ENCODE data around the gene COPE. TPM values are rescaled to one million over a fixed set of nuclear protein-coding genes. Genes with fewer than 3 reads are reported as not detected.

COPE gene
- total RNA-seq, 4 donors from 2014 or later: 170 to 245 (median 224) TPM

- Histone ChIP-seq H3K36me3 (peaks cover 56 to 93% (median 73%) of the 10 kb centered on the region in 3 donors), H3K4me3 (no peak overlapping the region), H3K27me3 (no peaks in the 10 kb centered on the region), H3K9me3 (no peaks in the 10 kb centered on the region), H3K4me1 (peaks cover 19 to 26% (median 22%) of the 10 kb centered on the region in 3 donors), H3K27ac (no peak overlapping the region)
- no peak for TF ChIP-seq POLR2A (IDR thresholded peaks at IDR 0.05)
- TF ChIP-seq, protein P1, sequence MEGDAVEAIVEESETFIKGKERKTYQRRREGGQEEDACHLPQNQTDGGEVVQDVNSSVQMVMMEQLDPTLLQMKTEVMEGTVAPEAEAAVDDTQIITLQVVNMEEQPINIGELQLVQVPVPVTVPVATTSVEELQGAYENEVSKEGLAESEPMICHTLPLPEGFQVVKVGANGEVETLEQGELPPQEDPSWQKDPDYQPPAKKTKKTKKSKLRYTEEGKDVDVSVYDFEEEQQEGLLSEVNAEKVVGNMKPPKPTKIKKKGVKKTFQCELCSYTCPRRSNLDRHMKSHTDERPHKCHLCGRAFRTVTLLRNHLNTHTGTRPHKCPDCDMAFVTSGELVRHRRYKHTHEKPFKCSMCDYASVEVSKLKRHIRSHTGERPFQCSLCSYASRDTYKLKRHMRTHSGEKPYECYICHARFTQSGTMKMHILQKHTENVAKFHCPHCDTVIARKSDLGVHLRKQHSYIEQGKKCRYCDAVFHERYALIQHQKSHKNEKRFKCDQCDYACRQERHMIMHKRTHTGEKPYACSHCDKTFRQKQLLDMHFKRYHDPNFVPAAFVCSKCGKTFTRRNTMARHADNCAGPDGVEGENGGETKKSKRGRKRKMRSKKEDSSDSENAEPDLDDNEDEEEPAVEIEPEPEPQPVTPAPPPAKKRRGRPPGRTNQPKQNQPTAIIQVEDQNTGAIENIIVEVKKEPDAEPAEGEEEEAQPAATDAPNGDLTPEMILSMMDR (IDR thresholded peaks at IDR 0.05): no peak
- 81 to 89% methylated on average over 6 to 8 of the region's 17 CpGs for WGBS, 2 donors
- intact Hi-C loops (cut with DNase I): no loop called here
- no peak for DNase-seq
These were observed 65.3 kb downstream of the COPE start for GRCh38 chr19:18853755-18854427.

GRCh38 chr19:18852648-18853047 is 66.5 kb downstream of the COPE start:
- Histone ChIP-seq H3K4me1 (peaks cover 29 to 38% (median 35%) of the 10 kb centered on the region in 3 donors), H3K27ac (no peak overlapping the region), H3K4me3 (no peak overlapping the region), H3K27me3 (no peaks in the 10 kb centered on the region), H3K9me3 (no peaks in the 10 kb centered on the region), H3K36me3 (peaks cover 46 to 93% (median 64%) of the 10 kb centered on the region in 3 donors)
- TF ChIP-seq, protein P1 (IDR thresholded peaks at IDR 0.05): no peak
- TF ChIP-seq POLR2A (IDR thresholded peaks at IDR 0.05): no peak
- no peak for DNase-seq
- 20 to 61% methylated on average over 1 to 3 of the region's 12 CpGs for whole genome bisulfite sequencing, 2 donors
- intact Hi-C loops (cut with DNase I): no loop called here

- peak overlapping the region in 1 of 4 donors; percentile 81 for H3K27ac ChIP-seq
- intact Hi-C loops (cut with DNase I): no loop called here
- no peak for DNase-seq
These were observed 67.4 kb downstream of the COPE start for GRCh38 chr19:18851673-18852325.

DNA sequence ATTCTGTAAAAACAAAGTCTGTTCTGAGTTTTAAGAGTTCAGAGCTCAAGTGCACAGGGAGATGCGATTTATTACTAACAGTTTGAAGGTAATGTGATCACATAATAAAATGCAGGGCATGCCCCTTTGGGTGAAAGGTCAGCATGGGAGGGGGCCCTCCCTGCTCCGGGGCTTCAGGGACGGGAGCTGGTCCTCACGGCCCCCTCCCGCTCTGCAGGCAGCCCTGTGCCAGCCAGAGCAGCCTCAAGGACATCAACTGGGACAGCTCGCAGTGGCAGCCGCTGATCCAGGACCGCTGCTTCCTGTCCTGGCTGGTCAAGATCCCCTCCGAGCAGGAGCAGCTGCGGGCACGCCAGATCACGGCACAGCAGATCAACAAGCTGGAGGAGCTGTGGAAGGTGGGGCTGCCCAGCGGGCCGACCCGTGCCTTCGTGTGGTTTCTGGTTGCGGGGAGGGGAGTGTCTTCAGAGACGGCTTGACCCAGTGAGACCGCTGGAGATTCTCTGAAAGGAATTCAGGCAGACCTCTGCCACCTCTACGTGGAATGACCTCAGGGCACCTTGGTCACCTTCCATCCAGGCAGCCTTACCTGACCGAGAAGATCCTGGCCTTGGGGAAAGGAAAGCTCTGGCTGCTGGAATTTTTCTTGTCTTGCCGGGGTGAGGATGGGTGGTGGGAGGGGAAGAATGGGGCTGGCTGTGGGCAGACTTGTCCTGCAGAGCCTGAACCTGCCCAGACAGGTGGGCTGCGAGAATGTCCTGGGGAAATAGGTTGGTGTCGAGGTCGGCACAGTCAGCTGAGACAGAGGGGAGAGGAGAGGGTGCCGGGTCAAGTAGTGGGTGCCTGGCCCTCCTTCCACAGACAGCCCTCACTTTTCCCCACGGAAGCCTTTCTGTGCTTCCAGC is 68.5 kb downstream of the COPE start:
- H3K4me1 ChIP-seq: peaks cover 29 to 58% (median 46%) of the 10 kb centered on the region in 3 donors
- no peak for DNase-seq
- peak overlapping the region; percentile 50 to 81 (median 80) for H3K27ac ChIP-seq
- peaks cover 27 to 85% (median 45%) of the 10 kb centered on the region in 3 donors for H3K36me3 ChIP-seq
- H3K27me3 ChIP-seq: no peaks in the 10 kb centered on the region
- TF ChIP-seq, protein P1 (IDR thresholded peaks at IDR 0.05): no peak
- TF ChIP-seq POLR2A (IDR thresholded peaks at IDR 0.05): no peak
- WGBS, 2 donors: 45 to 53% methylated on average over 8 to 11 of the region's 27 CpGs
- H3K9me3 ChIP-seq: no peaks in the 10 kb centered on the region
- intact Hi-C loops (cut with DNase I): no loop called here
- H3K4me3 ChIP-seq: no peak overlapping the region

More at GRCh38 chr19:18851673-18852325, 67.4 kb downstream of the COPE start:
- H3K4me3 ChIP-seq: no peak overlapping the region
- H3K27me3 ChIP-seq: no peaks in the 10 kb centered on the region
- WGBS, 2 donors: 93 to 96% methylated on average over 10 to 17 of the region's 31 CpGs
- H3K4me1 ChIP-seq: peaks cover 29 to 47% (median 42%) of the 10 kb centered on the region in 3 donors
- no peaks in the 10 kb centered on the region for H3K9me3 ChIP-seq
- TF ChIP-seq, protein P1 (IDR thresholded peaks at IDR 0.05): no peak
- no peak for TF ChIP-seq POLR2A (IDR thresholded peaks at IDR 0.05)
- peaks cover 38 to 88% (median 56%) of the 10 kb centered on the region in 3 donors for H3K36me3 ChIP-seq
